Ovary (tissue), 9 donors: ENCODE data around the gene PDE4D. TPM values are rescaled to one million over a fixed set of nuclear protein-coding genes. Genes with fewer than 3 reads are reported as not detected.

Experiments
- DNase-seq, 5 donors: peaks; one replicate each; pipeline ENCODE4 v3.0.0-alpha.2; 2019 to 2020
- H3K27ac ChIP-seq, 2 donors: fragments of 200-600 bp; one replicate each; pipeline versions ENCODE4 v1.5.1 to v1.8.0; 2019 to 2022
- H3K27me3 ChIP-seq: fragments of 200-600 bp; one replicate; pipeline ENCODE4 v1.8.0; 2022
- H3K36me3 ChIP-seq: fragments of 200-600 bp; sonication (generic); one replicate; pipeline ENCODE4 v1.5.1; 2019
- H3K4me1 ChIP-seq: one replicate; pipeline ENCODE4 v1.8.1; 2013; ENCODE audit warnings: mild to moderate bottlenecking, moderate library complexity; ENCODE audit not compliant: insufficient read depth
- H3K4me3 ChIP-seq: fragments of 200-600 bp; sonication (generic); one replicate; pipeline ENCODE4 v1.5.1; 2017
- H3K9me3 ChIP-seq, 2 donors: fragments of 200-600 bp in 1 of 2; sonication (generic) in 1 of 2; one replicate each; pipeline versions ENCODE4 v1.5.1 to v1.8.1; 2013 to 2019; ENCODE audit warnings: mild to moderate bottlenecking in 1 of 2, moderate library complexity in 1 of 2
- CTCF ChIP-seq, 3 donors: fragments of 450-650 bp in 2 of 3; fragments of 200-600 bp in 1 of 3; IDR thresholded peaks; one replicate each; pipeline versions ENCODE4 v1.5.1 to v1.8.0; 2016 to 2022; ENCODE audit warnings: antibody characterized with exemption in 3 of 3, mild to moderate bottlenecking in 1 of 3
- EP300 ChIP-seq: sonication (generic); formaldehyde crosslinking; IDR thresholded peaks from one replicate; pipeline ENCODE4 v1.6.1; 2017; ENCODE audit warnings: antibody characterized with exemption
- POLR2A ChIP-seq: fragments of 450-650 bp; IDR thresholded peaks from one replicate; pipeline ENCODE4 v1.6.1; 2017; ENCODE audit warnings: antibody characterized with exemption, mild to moderate bottlenecking, moderate library complexity
- WGBS, 3 donors: extraction: QIAGEN DNeasy Blood & Tissue Kit in 1 of 3; methylation state at CpG; one replicate each; pipeline versions ENCODE4 v1.1.5 to v1.1.7; 2013 to 2017; 5-methylcytosine and 5-hydroxymethylcytosine counted together
- intact Hi-C, 4 donors: fragments of 100-400 bp; cut with DNase I; formaldehyde crosslinking; loops; one replicate each; pipeline versions ENCODE4 v1.11.0 to v1.15.1; 2022 to 2023
- polyA plus RNA-seq, 2 donors: library from polyadenylated mRNA; stranded (reverse); fragments of 200-250 nt in 1 of 2; fragments of 350-450 nt in 1 of 2; fragmentation: Illumina TruSeq in 1 of 2; extraction: RNeasy Lipid Tissue Mini Kit (QIAGEN cat#74804) in 1 of 2; gene quantifications; one replicate each; pipeline ENCODE4 v1.2.3, GENCODE V29; 2013 to 2014
- total RNA-seq, 7 donors: library from RNA; depleted of rRNA in 2 of 7; stranded (reverse); fragments of >200 nt in 2 of 7; fragmentation: NEBNext Ultra II Directional in 3 of 7; extraction: Animal tissue kit (Norgen Biotek cat#: 25700) in 3 of 7; gene quantifications; one replicate each; pipeline versions ENCODE4 v1.1.0 to v1.2.4, GENCODE V29; 2016 to 2023
- donor health status: DM: no; HTN: no; CAD: no; lungs with moderate emphysema.
- donor health status: DM: no; HTN: no; CAD: no.
- donor health status: Bipolar disorder and iron deficiency.
- donor health status: DM: yes; HTN: yes; CAD: no.
- donor health status: DM: no; HTN: no; CAD: no.
- donor health status: DM: yes; HTN: yes; CAD: no.

The PDE4D gene
- total and polyA plus RNA-seq, 9 donors = 1.3 to 67.6 (median 8.4) TPM

GRCh38 chr5:59583810-59584562, 309.5 kb downstream of the PDE4D start:
- WGBS, 3 donors = 54 to 65% (median 58%) methylated on average over 8 of the region's 8 CpGs
- H3K4me3 ChIP-seq = no peak overlapping the region
- TF ChIP-seq EP300 (no peak), POLR2A (no peak), CTCF (IDR thresholded peaks at IDR 0.05) (no peak)

GRCh38 chr5:59583151-59583809, 310.2 kb downstream of the PDE4D start:
- Histone ChIP-seq H3K36me3 (no peaks in the 10 kb centered on the region), H3K4me1 (no peaks in the 10 kb centered on the region), H3K27me3 (no peaks in the 10 kb centered on the region), H3K27ac (no peak overlapping the region), H3K4me3 (no peak overlapping the region), H3K9me3 (no peaks in the 10 kb centered on the region)
- intact Hi-C loops = no loop called here
- 9 to 21% (median 11%) methylated on average over 2 of the region's 2 CpGs for WGBS, 3 donors
- no peak for TF ChIP-seq POLR2A
- no peak for TF ChIP-seq EP300
- no peak for TF ChIP-seq CTCF (IDR thresholded peaks at IDR 0.05)
- no peak for DNase-seq

More at GRCh38 chr5:59583810-59584562, 309.5 kb downstream of the PDE4D start:
- no peak for DNase-seq
- H3K4me1 ChIP-seq = no peaks in the 10 kb centered on the region
- H3K27ac ChIP-seq = no peak overlapping the region
- no peaks in the 10 kb centered on the region for H3K27me3 ChIP-seq
- H3K9me3 ChIP-seq = no peaks in the 10 kb centered on the region
- no peaks in the 10 kb centered on the region for H3K36me3 ChIP-seq
- intact Hi-C loops = no loop called here

DNA sequence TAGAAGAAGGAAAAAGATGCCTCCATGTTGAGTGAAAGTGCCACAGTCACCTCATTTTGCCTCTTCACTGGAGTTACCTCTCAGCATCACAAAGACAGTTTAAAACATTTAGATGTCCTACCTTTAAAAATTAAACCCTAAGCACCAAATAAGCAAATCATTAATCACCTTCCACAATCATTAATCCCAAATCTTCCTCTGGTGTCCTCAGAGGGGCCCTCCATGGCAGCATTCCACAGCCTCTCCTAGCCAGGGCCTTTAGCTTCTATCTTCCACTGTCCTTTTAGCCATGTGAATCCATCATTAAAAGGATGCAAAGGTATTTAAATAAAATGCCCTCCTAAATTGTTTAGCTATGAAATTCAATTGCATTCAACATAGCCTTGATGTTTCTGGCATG, 310.8 kb downstream of the PDE4D start:
- Histone ChIP-seq H3K4me3 (no peak overlapping the region), H3K27ac (no peak overlapping the region), H3K4me1 (no peaks in the 10 kb centered on the region), H3K36me3 (no peaks in the 10 kb centered on the region), H3K27me3 (no peaks in the 10 kb centered on the region), H3K9me3 (no peaks in the 10 kb centered on the region)
- intact Hi-C loops = no loop called here
- TF ChIP-seq POLR2A (no peak), CTCF (IDR thresholded peaks at IDR 0.05) (no peak), EP300 (no peak)
- no peak for DNase-seq

- WGBS, 3 donors = 71 to 97% (median 88%) methylated on average over 1 of the region's 1 CpG
- H3K4me3 ChIP-seq = no peak overlapping the region
- no peaks in the 10 kb centered on the region for H3K9me3 ChIP-seq
- no peaks in the 10 kb centered on the region for H3K4me1 ChIP-seq
- intact Hi-C loops = no loop called here
- no peaks in the 10 kb centered on the region for H3K36me3 ChIP-seq
- H3K27ac ChIP-seq = no peak overlapping the region
- TF ChIP-seq EP300 (no peak), CTCF (IDR thresholded peaks at IDR 0.05) (no peak), POLR2A (no peak)
- no peak for DNase-seq
- H3K27me3 ChIP-seq = no peaks in the 10 kb centered on the region
Observed at GRCh38 chr5:59579824-59580167, 313.7 kb downstream of the PDE4D start.
